WTC11 (cell line): ENCODE results near the gene LRIF1. TPM values are rescaled to one million over a fixed set of nuclear protein-coding genes. Genes with fewer than 3 reads are reported as not detected.
A peak's percentile ranks its signal among the peaks of the same experiment; 100 is the strongest.

ENCODE experiments used
- ARID4B ChIP-seq: sonication (generic); formaldehyde crosslinking; IDR thresholded peaks from 2 replicates; pipeline ENCODE4 v1.8.0; 2023; ENCODE audit warnings: missing genetic modification reagents, mild to moderate bottlenecking, borderline replicate concordance
- CREB1 ChIP-seq: sonication (generic); formaldehyde crosslinking; IDR thresholded peaks from 2 replicates; pipeline ENCODE4 v1.8.0; 2023; ENCODE audit warnings: mild to moderate bottlenecking, missing genetic modification reagents
- E2F5 ChIP-seq: sonication (generic); formaldehyde crosslinking; IDR thresholded peaks from 2 replicates; pipeline ENCODE4 v1.8.1; 2022; ENCODE audit warnings: mild to moderate bottlenecking, moderate library complexity, missing genetic modification reagents
- ELF4 ChIP-seq: sonication (generic); formaldehyde crosslinking; IDR thresholded peaks from 2 replicates; pipeline ENCODE4 v1.8.1; 2022; ENCODE audit warnings: low read depth, mild to moderate bottlenecking, moderate library complexity, missing genetic modification reagents
- ETV6 ChIP-seq: sonication (generic); formaldehyde crosslinking; IDR thresholded peaks from 2 replicates; pipeline ENCODE4 v1.8.1; 2022; ENCODE audit warnings: mild to moderate bottlenecking, missing genetic modification reagents
- FOXK1 ChIP-seq: sonication (generic); formaldehyde crosslinking; IDR thresholded peaks from 2 replicates; pipeline ENCODE4 v1.8.0; 2022; ENCODE audit warnings: mild to moderate bottlenecking, moderate library complexity, missing genetic modification reagents
- GABPB1 ChIP-seq: sonication (generic); formaldehyde crosslinking; IDR thresholded peaks from 2 replicates; pipeline ENCODE4 v1.8.1; 2023; ENCODE audit warnings: mild to moderate bottlenecking, missing genetic modification reagents
- GRHL2 ChIP-seq: fragments of 250-450 bp; sonication (Bioruptor Pico); IDR thresholded peaks from 2 replicates; pipeline ENCODE4 v1.8.0; 2022; ENCODE audit warnings: mild to moderate bottlenecking, moderate library complexity; ENCODE audit not compliant: insufficient replicate concordance, severe bottlenecking
- IRF2 ChIP-seq: sonication (generic); formaldehyde crosslinking; IDR thresholded peaks from 2 replicates; pipeline ENCODE4 v1.8.0; 2022; ENCODE audit warnings: low read depth, missing genetic modification reagents, borderline replicate concordance
- JAZF1 ChIP-seq: fragments of 250-450 bp; sonication (Bioruptor Pico); IDR thresholded peaks from 2 replicates; pipeline ENCODE4 v1.9.0; 2021; ENCODE audit warnings: moderate library complexity, mild to moderate bottlenecking, inconsistent platforms
- NR1H2 ChIP-seq: sonication (generic); formaldehyde crosslinking; IDR thresholded peaks from 2 replicates; pipeline ENCODE4 v1.9.0; 2021; ENCODE audit warnings: mild to moderate bottlenecking, moderate library complexity, missing genetic modification reagents
- NR3C1 ChIP-seq: sonication (generic); formaldehyde crosslinking; conservative IDR thresholded peaks from 2 replicates; pipeline ENCODE4 v1.8.1; 2023; ENCODE audit warnings: low read depth, mild to moderate bottlenecking, missing genetic modification reagents
- PRDM15 ChIP-seq: sonication (generic); formaldehyde crosslinking; IDR thresholded peaks from 2 replicates; pipeline ENCODE4 v1.8.0; 2022; ENCODE audit warnings: missing genetic modification reagents
- SMAD4 ChIP-seq: sonication (generic); formaldehyde crosslinking; IDR thresholded peaks from 2 replicates; pipeline ENCODE4 v1.8.0; 2022; ENCODE audit warnings: mild to moderate bottlenecking, missing genetic modification reagents
- SP1 ChIP-seq: sonication (generic); formaldehyde crosslinking; conservative IDR thresholded peaks from 2 replicates; pipeline ENCODE4 v1.8.1; 2022; ENCODE audit warnings: missing genetic modification reagents
- ZBTB21 ChIP-seq: sonication (generic); formaldehyde crosslinking; IDR thresholded peaks from 2 replicates; pipeline ENCODE4 v1.8.1; 2023; ENCODE audit warnings: mild to moderate bottlenecking, missing genetic modification reagents, borderline replicate concordance
- ZNF219 ChIP-seq: sonication (generic); formaldehyde crosslinking; IDR thresholded peaks from 2 replicates; pipeline ENCODE4 v1.8.0; 2023; ENCODE audit warnings: missing genetic modification reagents, mild to moderate bottlenecking, borderline replicate concordance
- ZNF416 ChIP-seq: fragments of 250-450 bp; sonication (Bioruptor Pico); IDR thresholded peaks from 2 replicates; pipeline ENCODE4 v1.9.0; 2021; ENCODE audit warnings: mild to moderate bottlenecking, inconsistent platforms
- ZNF425 ChIP-seq: fragments of 250-450 bp; sonication (Bioruptor Pico); conservative IDR thresholded peaks from 2 replicates; pipeline ENCODE4 v1.9.0; 2021; ENCODE audit warnings: mild to moderate bottlenecking
- total RNA-seq: library from RNA; stranded (reverse); gene quantifications from 3 replicates; pipeline ENCODE4 v1.2.3, GENCODE V29; 2021
- TF ChIP-seq, protein P1 (sequence below): sonication (generic); formaldehyde crosslinking; IDR thresholded peaks from 2 replicates; pipeline ENCODE4 v1.8.1; 2022; ENCODE audit warnings: low read depth, missing genetic modification reagents, borderline replicate concordance
- TF ChIP-seq, protein P2 (sequence below): fragments of 250-450 bp; sonication (Bioruptor Pico); IDR thresholded peaks from 2 replicates; pipeline ENCODE4 v1.9.0; 2021; ENCODE audit warnings: mild to moderate bottlenecking, borderline replicate concordance

Gene LRIF1
- total RNA-seq, 1 experiment from 2014 or later: 17.2 TPM

DNA sequence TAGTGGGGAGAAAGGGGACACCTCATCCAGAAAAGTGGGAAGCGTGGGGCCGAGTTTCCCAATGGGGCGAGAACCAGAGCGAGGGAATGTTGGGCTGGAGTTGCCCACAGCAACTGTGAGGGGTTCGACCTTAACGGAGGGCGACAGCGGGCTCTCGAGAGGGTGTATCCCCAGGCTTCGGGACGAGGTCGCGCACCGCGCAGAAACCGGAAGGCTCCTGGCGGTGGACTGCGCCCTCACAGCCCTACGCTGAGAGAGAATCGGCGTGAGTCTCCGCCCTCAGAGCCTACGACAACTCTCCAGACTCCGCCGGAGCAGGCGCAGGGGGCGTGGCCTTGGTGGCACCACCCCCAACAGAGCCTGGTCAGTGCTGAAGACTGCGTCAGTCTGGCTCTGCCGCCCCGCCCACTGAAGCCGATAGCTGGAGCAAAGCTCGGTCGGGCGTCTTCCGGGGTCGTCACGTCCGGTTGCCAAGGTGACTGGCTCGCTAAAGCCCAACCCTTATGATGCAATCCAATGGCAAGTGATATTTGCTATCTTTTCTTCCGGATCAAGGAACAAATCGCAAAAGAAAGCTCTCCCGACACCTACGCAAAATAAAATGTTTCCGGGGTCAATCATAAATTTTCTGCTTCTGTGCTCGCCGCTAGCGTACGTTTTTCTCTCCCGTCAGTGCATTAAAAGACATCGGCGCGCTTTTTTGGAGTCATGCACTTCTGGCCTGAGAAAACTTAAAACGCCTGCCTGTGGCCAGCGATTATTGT is at the start of gene LRIF1 (continued):
- no peak for TF ChIP-seq PRDM15 (CRISPR knock-in tag)
- 0 out of 2 replicates have a peak, but pooled peaks have one; percentile 20 for TF ChIP-seq ETV6
- TF ChIP-seq NR1H2 (CRISPR knock-in tag): no peak; the same call in 1 of the 2 replicates
- TF ChIP-seq E2F5: no peak
- no peak for TF ChIP-seq ZNF219 (CRISPR knock-in tag)
- peak; percentile 94 for TF ChIP-seq SP1 (CRISPR knock-in tag)
- TF ChIP-seq NR3C1 (CRISPR knock-in tag): no peak
- TF ChIP-seq SMAD4 (CRISPR knock-in tag): no peak
- TF ChIP-seq, protein P1, sequence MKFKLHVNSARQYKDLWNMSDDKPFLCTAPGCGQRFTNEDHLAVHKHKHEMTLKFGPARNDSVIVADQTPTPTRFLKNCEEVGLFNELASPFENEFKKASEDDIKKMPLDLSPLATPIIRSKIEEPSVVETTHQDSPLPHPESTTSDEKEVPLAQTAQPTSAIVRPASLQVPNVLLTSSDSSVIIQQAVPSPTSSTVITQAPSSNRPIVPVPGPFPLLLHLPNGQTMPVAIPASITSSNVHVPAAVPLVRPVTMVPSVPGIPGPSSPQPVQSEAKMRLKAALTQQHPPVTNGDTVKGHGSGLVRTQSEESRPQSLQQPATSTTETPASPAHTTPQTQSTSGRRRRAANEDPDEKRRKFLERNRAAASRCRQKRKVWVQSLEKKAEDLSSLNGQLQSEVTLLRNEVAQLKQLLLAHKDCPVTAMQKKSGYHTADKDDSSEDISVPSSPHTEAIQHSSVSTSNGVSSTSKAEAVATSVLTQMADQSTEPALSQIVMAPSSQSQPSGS (CRISPR knock-in tag): no peak
- peak; percentile 96 for TF ChIP-seq GABPB1 (CRISPR knock-in tag)
- peak; percentile 53; the same call in 1 of the 2 replicates for TF ChIP-seq FOXK1 (CRISPR knock-in tag)
- no peak for TF ChIP-seq IRF2
- no peak for TF ChIP-seq ZBTB21 (CRISPR knock-in tag)
- TF ChIP-seq ZNF416 (CRISPR knock-in tag): no peak
- TF ChIP-seq GRHL2 (CRISPR knock-in tag): no peak
- TF ChIP-seq ARID4B (CRISPR knock-in tag): peak; percentile 59; the same call in 1 of the 2 replicates
- TF ChIP-seq, protein P2, sequence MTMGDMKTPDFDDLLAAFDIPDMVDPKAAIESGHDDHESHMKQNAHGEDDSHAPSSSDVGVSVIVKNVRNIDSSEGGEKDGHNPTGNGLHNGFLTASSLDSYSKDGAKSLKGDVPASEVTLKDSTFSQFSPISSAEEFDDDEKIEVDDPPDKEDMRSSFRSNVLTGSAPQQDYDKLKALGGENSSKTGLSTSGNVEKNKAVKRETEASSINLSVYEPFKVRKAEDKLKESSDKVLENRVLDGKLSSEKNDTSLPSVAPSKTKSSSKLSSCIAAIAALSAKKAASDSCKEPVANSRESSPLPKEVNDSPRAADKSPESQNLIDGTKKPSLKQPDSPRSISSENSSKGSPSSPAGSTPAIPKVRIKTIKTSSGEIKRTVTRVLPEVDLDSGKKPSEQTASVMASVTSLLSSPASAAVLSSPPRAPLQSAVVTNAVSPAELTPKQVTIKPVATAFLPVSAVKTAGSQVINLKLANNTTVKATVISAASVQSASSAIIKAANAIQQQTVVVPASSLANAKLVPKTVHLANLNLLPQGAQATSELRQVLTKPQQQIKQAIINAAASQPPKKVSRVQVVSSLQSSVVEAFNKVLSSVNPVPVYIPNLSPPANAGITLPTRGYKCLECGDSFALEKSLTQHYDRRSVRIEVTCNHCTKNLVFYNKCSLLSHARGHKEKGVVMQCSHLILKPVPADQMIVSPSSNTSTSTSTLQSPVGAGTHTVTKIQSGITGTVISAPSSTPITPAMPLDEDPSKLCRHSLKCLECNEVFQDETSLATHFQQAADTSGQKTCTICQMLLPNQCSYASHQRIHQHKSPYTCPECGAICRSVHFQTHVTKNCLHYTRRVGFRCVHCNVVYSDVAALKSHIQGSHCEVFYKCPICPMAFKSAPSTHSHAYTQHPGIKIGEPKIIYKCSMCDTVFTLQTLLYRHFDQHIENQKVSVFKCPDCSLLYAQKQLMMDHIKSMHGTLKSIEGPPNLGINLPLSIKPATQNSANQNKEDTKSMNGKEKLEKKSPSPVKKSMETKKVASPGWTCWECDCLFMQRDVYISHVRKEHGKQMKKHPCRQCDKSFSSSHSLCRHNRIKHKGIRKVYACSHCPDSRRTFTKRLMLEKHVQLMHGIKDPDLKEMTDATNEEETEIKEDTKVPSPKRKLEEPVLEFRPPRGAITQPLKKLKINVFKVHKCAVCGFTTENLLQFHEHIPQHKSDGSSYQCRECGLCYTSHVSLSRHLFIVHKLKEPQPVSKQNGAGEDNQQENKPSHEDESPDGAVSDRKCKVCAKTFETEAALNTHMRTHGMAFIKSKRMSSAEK (CRISPR knock-in tag): no peak
- TF ChIP-seq JAZF1 (CRISPR knock-in tag): no peak
- no peak for TF ChIP-seq ELF4 (CRISPR knock-in tag)
- TF ChIP-seq CREB1 (CRISPR knock-in tag): no peak
- no peak for TF ChIP-seq ZNF425
